K562 (cell line): ENCODE measurements around the gene BAG2. TPM values are rescaled to one million over a fixed set of nuclear protein-coding genes. Genes with fewer than 3 reads are reported as not detected.

Experiments
- ATAC-seq: fragments of 200-7000 bp; cut with Tn5 transposase; 3 replicates; pipeline ENCODE4 v1.9.1; 2020; ENCODE audit warnings: moderate library complexity
- BruUV-seq: library from RNA; stranded (reverse); fragments of 400-500 nt; replicated peaks from 2 replicates; lab custom pipeline; 2021; lab: Mats Ljungman, UMichigan
- CTCF ChIA-PET: fragments of 300-600 bp; formaldehyde crosslinking; extraction: SDS; loops from one replicate; lab custom pipeline; 2021; ENCODE audit warnings: low intra/inter-chr PET ratio; lab: Yijun Ruan, JAX
- POLR2A ChIA-PET: fragments of 300-600, 350-650 bp; sonication (Branson Sonifier 250); formaldehyde crosslinking; extraction: SDS; loops from one replicate; lab custom pipeline; 2021; ENCODE audit warnings: antibody characterized with exemption, inconsistent platforms; lab: Yijun Ruan, JAX
- DNase-seq, 4 experiments: peaks; one replicate each; pipeline versions ENCODE4 v3.0.0 to v3.0.0-alpha.2; 2011 to 2018; ENCODE audit warnings: low spot score in 3 of 4, mixed read lengths in 3 of 4; ENCODE audit errors: extremely low read depth in 1 of 4
- FAIRE-seq: peaks from 2 replicates; lab custom pipeline; 2011; peaks lifted over from hg19 to GRCh38; lab: Jason Lieb, UNC
- H2AFZ ChIP-seq: 2 replicates; pipeline ENCODE4 v1.6.0; 2011; ENCODE audit warnings: low read depth, low read length, control low read depth, inconsistent platforms
- H3K27ac ChIP-seq: fragments of 200-600 bp; 3 replicates; pipeline ENCODE4 v1.8.0; 2011; ENCODE audit warnings: low read depth, mild to moderate bottlenecking, control low read depth, inconsistent platforms, low read length, moderate library complexity, mixed read lengths; ENCODE audit errors: extremely low read depth
- H3K27me3 ChIP-seq, 2 experiments: fragments of 300-600 bp in 1 of 2; 2 replicates in 1 of 2; 3 replicates in 1 of 2; pipeline versions ENCODE4 v1.6.0 to v1.8.0; 2011; ENCODE audit warnings: inconsistent platforms in 2 of 2, low read length in 2 of 2, mild to moderate bottlenecking in 1 of 2, mixed read lengths in 1 of 2, moderate library complexity in 1 of 2; ENCODE audit not compliant: control insufficient read depth in 2 of 2, insufficient read depth in 2 of 2
- H3K36me3 ChIP-seq: fragments of 300-600 bp; 3 replicates; pipeline ENCODE4 v1.8.0; 2011; ENCODE audit warnings: mild to moderate bottlenecking, low read length, inconsistent platforms; ENCODE audit not compliant: control insufficient read depth, insufficient read depth
- H3K4me1 ChIP-seq, 2 experiments: fragments of 200-600 bp in 1 of 2; replicated peaks in 1 of 2; 2 replicates in 1 of 2; 3 replicates in 1 of 2; pipeline versions ENCODE4 v1.5.1 to v1.8.0; 2011; ENCODE audit warnings: inconsistent platforms in 2 of 2, low read length in 2 of 2, mild to moderate bottlenecking in 1 of 2, mixed read lengths in 1 of 2, moderate library complexity in 1 of 2; ENCODE audit not compliant: control insufficient read depth in 2 of 2, insufficient read depth in 2 of 2
- H3K4me2 ChIP-seq: 2 replicates; pipeline ENCODE4 v1.6.1; 2011; ENCODE audit warnings: low read length, control low read depth, inconsistent platforms, mixed read lengths; ENCODE audit not compliant: insufficient read depth
- H3K4me3 ChIP-seq: fragments of 200-600 bp; sonication (generic), shearing (Covaris generic); 2 replicates; pipeline ENCODE4 v1.5.1; 2016; ENCODE audit warnings: control low read depth, inconsistent platforms
- H3K79me2 ChIP-seq: fragments of 200-600 bp; 3 replicates; pipeline ENCODE4 v1.8.0; 2011; ENCODE audit warnings: low read length, inconsistent platforms; ENCODE audit not compliant: control insufficient read depth, insufficient read depth
- H3K9ac ChIP-seq, 2 experiments: 2 replicates each; pipeline versions ENCODE4 v1.6.0 to v1.6.1; 2011; ENCODE audit warnings: low read depth in 2 of 2, low read length in 2 of 2, control low read depth in 1 of 2, inconsistent platforms in 1 of 2, mild to moderate bottlenecking in 1 of 2, mixed read lengths in 1 of 2; ENCODE audit not compliant: insufficient read depth in 1 of 2
- H3K9me1 ChIP-seq: one replicate; pipeline ENCODE4 v1.6.0; 2011; ENCODE audit warnings: inconsistent platforms, mild to moderate bottlenecking, low read length, moderate library complexity; ENCODE audit not compliant: control insufficient read depth, insufficient read depth
- H3K9me3 ChIP-seq: replicated peaks from 2 replicates; pipeline ENCODE4 v1.5.1; 2011; ENCODE audit warnings: low read depth, low read length, inconsistent platforms; ENCODE audit not compliant: control insufficient read depth, insufficient read depth
- H4K20me1 ChIP-seq: replicated peaks from 2 replicates; pipeline ENCODE4 v1.6.1; 2011; ENCODE audit warnings: low read length, inconsistent platforms, mixed read lengths; ENCODE audit not compliant: control insufficient read depth, insufficient read depth
- ARID4B ChIP-seq: sonication (generic); formaldehyde crosslinking; IDR thresholded peaks from 2 replicates; pipeline ENCODE4 v1.8.0; 2022; ENCODE audit warnings: mild to moderate bottlenecking, missing genetic modification reagents
- EWSR1 ChIP-seq: fragments of 450-650 bp; IDR thresholded peaks from 2 replicates; pipeline ENCODE4 v1.6.1; 2018; ENCODE audit warnings: borderline replicate concordance, mild to moderate bottlenecking, low read depth, moderate library complexity; ENCODE audit not compliant: partially characterized antibody
- KDM5B ChIP-seq: fragments of 200-600 bp; sonication (generic); IDR thresholded peaks from 2 replicates; pipeline ENCODE4 v1.6.1; 2012; ENCODE audit warnings: low read depth, mild to moderate bottlenecking, moderate library complexity, low read length, control low read depth, inconsistent platforms; ENCODE audit not compliant: insufficient replicate concordance
- NR2C1 ChIP-seq, 2 experiments: fragments of 450-650 bp; IDR thresholded peaks; 2 replicates each; pipeline ENCODE4 v1.6.1; 2017; ENCODE audit warnings: mild to moderate bottlenecking in 2 of 2, antibody characterized with exemption in 1 of 2, inconsistent platforms in 1 of 2, missing compliant biosample characterization in 1 of 2, missing genetic modification characterization in 1 of 2
- POLR2A ChIP-seq: fragments of 450-650 bp; conservative IDR thresholded peaks from 2 replicates; pipeline ENCODE4 v1.6.1; 2016
- WGBS: fragments of 100-300 bp; shearing (Covaris generic); methylation state at CpG from one replicate; pipeline ENCODE4 v1.1.6; 2016; ENCODE audit warnings: low coverage, mixed read lengths; ENCODE audit not compliant: insufficient coverage; ENCODE audit errors: missing lambda C conversion rate; 5-methylcytosine and 5-hydroxymethylcytosine counted together
- in situ Hi-C: fragments of 300-500 bp; cut with MboI; formaldehyde crosslinking; loops from 4 replicates; pipeline ENCODE4 v1.15.0; 2018; ENCODE audit warnings: inconsistent platforms, mixed read lengths
- intact Hi-C: fragments of 100-400 bp; cut with micrococcal nuclease; formaldehyde crosslinking; loops from 2 replicates; pipeline ENCODE4 v1.14.2; 2022
- polyA plus RNA-seq, 8 experiments: library from polyadenylated mRNA; depleted of rRNA in 4 of 8; stranded (reverse) in 5 of 8; unstranded in 3 of 8; fragments of >200 nt; fragmentation: Nextera tagmentation in 2 of 8; fragmentation: Illumina TruSeq in 1 of 8; extraction: Ambion mirVana in 2 of 8; extraction: Trizol in 1 of 8; gene quantifications; 2 replicates each; pipeline versions ENCODE4 v1.2.1 to v1.2.3, GENCODE V29; 2011 to 2014; ENCODE audit warnings: inconsistent platforms in 1 of 8, missing spikeins in 1 of 8
- total RNA-seq, 7 experiments: library from RNA; depleted of rRNA in 6 of 7; stranded (reverse); fragments of >200 nt in 6 of 7; fragmentation: Illumina TruSeq in 2 of 7; extraction: Trizol in 2 of 7; gene quantifications; 2 replicates each; pipeline versions ENCODE4 v1.2.1 to v1.2.3, GENCODE V29; 2011 to 2021; ENCODE audit warnings: low replicate concordance in 1 of 7

Gene BAG2
- total and polyA plus RNA-seq, 9 of the 15 experiments (the other 6 are each of a cell fraction or from before 2014, with no cell fraction given): 12.8 to 20.7 (median 17.6) TPM

GRCh38 chr6:57195457-57195856, 23.3 kb downstream of the BAG2 start:
- Histone ChIP-seq H2AFZ (no peak overlapping the region), H3K4me3 (no peak overlapping the region), H3K4me1 (no peaks in the 10 kb centered on the region), H3K9ac (no peak overlapping the region), H3K79me2 (peaks cover 14% of the 10 kb centered on the region; the same call in 2 of the 3 replicates), H3K36me3 (peaks cover 52% of the 10 kb centered on the region), H4K20me1 (no peaks in the 10 kb centered on the region), H3K27me3 (no peaks in the 10 kb centered on the region), H3K4me2 (no peak overlapping the region), H3K27ac (no peak overlapping the region), H3K9me1 (no peaks in the 10 kb centered on the region), H3K9me3 (no peaks in the 10 kb centered on the region)
- ATAC-seq (peak; percentile 68), FAIRE-seq (no peak), DNase-seq (no peak)
- ChIA-PET CTCF (no interaction called here), POLR2A (interaction anchor here (1.0 kb wide), 2 partner anchors 10 to 13 kb away, joined by 3 to 4 read pairs; no protein-coding TSS in a partner anchor)
- BruUV-seq: no TSS peak
- in situ Hi-C loops: no loop called here
- WGBS: 60% methylated on average over 2 of the region's 2 CpGs
- no peak for TF ChIP-seq EWSR1
- TF ChIP-seq ARID4B (CRISPR knock-in tag): no peak
- TF ChIP-seq POLR2A: no peak
- no peak for TF ChIP-seq KDM5B
- TF ChIP-seq NR2C1 (IDR thresholded peaks at IDR 0.05): no peak
- no peak for TF ChIP-seq NR2C1 (tag; IDR thresholded peaks at IDR 0.05)
- intact Hi-C loops: no loop called here
